ENCODE results near the gene IFT20. TPM values are rescaled to one million over a fixed set of nuclear protein-coding genes. Genes with fewer than 3 reads are reported as not detected.

IFT20 gene, protein sequence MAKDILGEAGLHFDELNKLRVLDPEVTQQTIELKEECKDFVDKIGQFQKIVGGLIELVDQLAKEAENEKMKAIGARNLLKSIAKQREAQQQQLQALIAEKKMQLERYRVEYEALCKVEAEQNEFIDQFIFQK
- total RNA-seq (41.9 and 45.6 TPM in 2 replicates), polyA plus RNA-seq (69.5 and 73.8 TPM in 2 replicates)

DNA sequence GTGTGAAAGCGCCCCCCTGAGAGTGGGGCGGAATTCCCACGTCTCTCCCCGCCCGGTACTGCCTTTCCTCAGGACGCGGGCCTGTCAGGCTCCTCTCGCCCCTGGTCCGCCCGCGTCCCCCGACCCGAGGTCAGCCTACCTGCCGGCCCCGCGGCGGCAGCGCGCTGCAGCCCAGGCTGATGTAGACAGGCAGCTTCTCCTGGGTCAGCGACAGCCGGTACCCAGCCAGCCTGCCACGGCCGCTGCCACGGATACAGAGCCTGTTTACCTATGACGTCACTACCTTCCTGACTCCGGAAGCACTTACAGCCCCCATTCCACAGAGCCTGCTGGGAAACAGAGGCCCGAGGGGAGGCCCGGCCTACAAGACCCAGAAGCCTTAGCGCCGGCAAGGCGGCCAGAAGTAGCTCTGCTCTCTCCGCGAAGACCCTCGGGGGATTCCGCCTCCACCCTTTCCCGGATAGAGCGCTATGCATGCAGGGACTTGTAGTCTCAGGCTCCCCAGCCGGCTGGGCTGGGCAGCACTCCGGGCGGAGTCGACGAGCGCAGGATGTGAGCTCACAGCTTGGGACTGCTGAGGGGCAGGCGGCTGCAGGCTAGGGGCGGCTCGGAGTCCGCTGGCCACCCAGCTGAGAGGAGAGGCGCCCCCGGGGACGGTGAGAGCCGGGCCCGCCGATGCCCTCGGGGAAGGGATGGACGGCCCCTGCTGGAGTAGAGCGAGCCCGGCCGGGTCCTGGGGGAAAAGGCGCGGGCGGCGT lies at the start of gene IFT20, which contains the start of gene TNFAIP1:
IFT20 (minus strand) TSS at position 272 of the 758 bp plus-strand sequence. CDS start 3,487 bp downstream, outside the sequence.
TNFAIP1 (plus strand) TSS at position 561 of the 758 bp plus-strand sequence. CDS start 3,761 bp downstream, outside the sequence.
- H3K9me3 ChIP-seq (ENCODE audit: low read depth), result no peaks in the 10 kb centered on the region
- H3K4me3 ChIP-seq, result peak within 1 kb of the TSS; percentile 75
- TF ChIP-seq CTCF (IDR thresholded peaks at IDR 0.05; ENCODE audit: low read depth, low read length), result no peak
- peaks cover 4% of the 10 kb centered on the region for H3K36me3 ChIP-seq
- no peaks in the 10 kb centered on the region for H3K27me3 ChIP-seq
- DNase-seq (ENCODE audit: low read depth in 1 of 2, low spot score in 1 of 2), result peak; percentile 99 to 100
- H3K27ac ChIP-seq, result peak within 1 kb of the TSS; percentile 93
- H3K4me1 ChIP-seq (ENCODE audit: low read depth), result peaks cover 4% of the 10 kb centered on the region

DNA sequence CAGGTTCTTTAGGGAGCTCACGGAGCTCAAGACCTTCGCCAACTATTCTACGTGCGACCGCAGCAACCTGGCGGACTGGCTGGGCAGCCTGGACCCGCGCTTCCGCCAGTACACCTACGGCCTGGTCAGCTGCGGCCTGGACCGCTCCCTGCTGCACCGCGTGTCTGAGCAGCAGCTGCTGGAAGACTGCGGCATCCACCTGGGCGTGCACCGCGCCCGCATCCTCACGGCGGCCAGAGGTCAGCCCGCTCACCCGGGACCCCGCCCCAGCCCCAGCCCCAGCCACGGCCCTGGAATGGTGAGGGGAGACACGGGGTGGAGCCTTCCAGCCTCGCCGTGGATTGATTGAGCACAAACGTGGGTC lies 49.7 kb upstream of the IFT20 start:
- no peak for TF ChIP-seq CTCF (IDR thresholded peaks at IDR 0.05; ENCODE audit: low read depth, low read length)
- Histone ChIP-seq H3K27me3 (peaks cover 69% of the 10 kb centered on the region), H3K4me1 (ENCODE audit: low read depth) (no peaks in the 10 kb centered on the region), H3K9me3 (ENCODE audit: low read depth) (no peaks in the 10 kb centered on the region), H3K4me3 (peak overlapping the region; percentile 23), H3K27ac (no peak overlapping the region), H3K36me3 (no peaks in the 10 kb centered on the region)
- DNase-seq (ENCODE audit: low read depth in 1 of 2, low spot score in 1 of 2), result no peak

GRCh38 chr17:28384281-28385036 lies 49.2 kb upstream of the IFT20 start:
- no peak for TF ChIP-seq CTCF (IDR thresholded peaks at IDR 0.05; ENCODE audit: low read depth, low read length)
- H3K9me3 ChIP-seq (ENCODE audit: low read depth), result no peaks in the 10 kb centered on the region
- no peaks in the 10 kb centered on the region for H3K4me1 ChIP-seq (ENCODE audit: low read depth)
- no peaks in the 10 kb centered on the region for H3K36me3 ChIP-seq
- peak overlapping the region; percentile 23 for H3K4me3 ChIP-seq
- H3K27me3 ChIP-seq, result peaks cover 75% of the 10 kb centered on the region
- DNase-seq (ENCODE audit: low read depth in 1 of 2, low spot score in 1 of 2), result peak in 1 of 2 donors; percentile 48
- H3K27ac ChIP-seq, result no peak overlapping the region

DNA sequence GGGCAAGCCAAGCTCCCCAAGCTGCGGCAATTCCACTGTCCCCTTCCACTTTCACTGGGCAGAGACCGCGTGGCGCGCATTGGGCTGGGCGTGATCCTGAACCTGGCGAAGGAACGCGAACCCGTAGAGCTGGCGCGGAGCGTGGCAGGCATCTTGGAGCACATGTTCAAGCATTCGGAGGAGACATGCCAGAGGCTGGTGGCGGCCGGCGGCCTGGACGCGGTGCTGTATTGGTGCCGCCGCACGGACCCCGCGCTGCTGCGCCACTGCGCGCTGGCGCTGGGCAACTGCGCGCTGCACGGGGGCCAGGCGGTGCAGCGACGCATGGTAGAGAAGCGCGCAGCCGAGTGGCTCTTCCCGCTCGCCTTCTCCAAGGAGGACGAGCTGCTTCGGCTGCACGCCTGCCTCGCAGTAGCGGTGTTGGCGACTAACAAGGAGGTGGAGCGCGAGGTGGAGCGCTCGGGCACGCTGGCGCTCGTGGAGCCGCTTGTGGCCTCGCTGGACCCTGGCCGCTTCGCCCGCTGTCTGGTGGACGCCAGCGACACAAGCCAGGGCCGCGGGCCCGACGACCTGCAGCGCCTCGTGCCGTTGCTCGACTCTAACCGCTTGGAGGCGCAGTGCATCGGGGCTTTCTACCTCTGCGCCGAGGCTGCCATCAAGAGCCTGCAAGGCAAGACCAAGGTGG lies 46.0 kb upstream of the IFT20 start:
- Histone ChIP-seq H3K27me3 (peaks cover 70% of the 10 kb centered on the region), H3K4me3 (peak overlapping the region; percentile 2)
- DNase-seq (ENCODE audit: low read depth in 1 of 2, low spot score in 1 of 2), result peak; percentile 34 to 74

More for the DNA sequence above, 46.0 kb upstream of the IFT20 start:
- H3K36me3 ChIP-seq, result no peaks in the 10 kb centered on the region
- TF ChIP-seq CTCF (IDR thresholded peaks at IDR 0.05; ENCODE audit: low read depth, low read length), result peak; percentile 46
- H3K9me3 ChIP-seq (ENCODE audit: low read depth), result no peaks in the 10 kb centered on the region
- H3K27ac ChIP-seq, result no peak overlapping the region
- no peaks in the 10 kb centered on the region for H3K4me1 ChIP-seq (ENCODE audit: low read depth)
